A673 (cell line): ENCODE measurements around the gene SSB.

Experiments used
- EZH2 ChIP-seq: fragments of 200-600 bp; sonication (generic); IDR thresholded peaks from 2 replicates; pipeline ENCODE4 v1.6.1; 2017; ENCODE audit warnings: borderline replicate concordance, low read depth, mild to moderate bottlenecking, mixed read lengths, antibody characterized with exemption, low read length; ENCODE audit not compliant: poor library complexity, severe bottlenecking
- TF ChIP-seq, protein P1 (sequence below): fragments of 300-800, 200-600 bp; sonication (generic); conservative IDR thresholded peaks from 2 replicates; pipeline ENCODE4 v1.5.1; 2017; ENCODE audit warnings: low read depth, mild to moderate bottlenecking, antibody characterized with exemption, low read length, moderate library complexity, mixed read lengths

- TF ChIP-seq, protein P1, sequence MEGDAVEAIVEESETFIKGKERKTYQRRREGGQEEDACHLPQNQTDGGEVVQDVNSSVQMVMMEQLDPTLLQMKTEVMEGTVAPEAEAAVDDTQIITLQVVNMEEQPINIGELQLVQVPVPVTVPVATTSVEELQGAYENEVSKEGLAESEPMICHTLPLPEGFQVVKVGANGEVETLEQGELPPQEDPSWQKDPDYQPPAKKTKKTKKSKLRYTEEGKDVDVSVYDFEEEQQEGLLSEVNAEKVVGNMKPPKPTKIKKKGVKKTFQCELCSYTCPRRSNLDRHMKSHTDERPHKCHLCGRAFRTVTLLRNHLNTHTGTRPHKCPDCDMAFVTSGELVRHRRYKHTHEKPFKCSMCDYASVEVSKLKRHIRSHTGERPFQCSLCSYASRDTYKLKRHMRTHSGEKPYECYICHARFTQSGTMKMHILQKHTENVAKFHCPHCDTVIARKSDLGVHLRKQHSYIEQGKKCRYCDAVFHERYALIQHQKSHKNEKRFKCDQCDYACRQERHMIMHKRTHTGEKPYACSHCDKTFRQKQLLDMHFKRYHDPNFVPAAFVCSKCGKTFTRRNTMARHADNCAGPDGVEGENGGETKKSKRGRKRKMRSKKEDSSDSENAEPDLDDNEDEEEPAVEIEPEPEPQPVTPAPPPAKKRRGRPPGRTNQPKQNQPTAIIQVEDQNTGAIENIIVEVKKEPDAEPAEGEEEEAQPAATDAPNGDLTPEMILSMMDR = no peak
- no peak for TF ChIP-seq EZH2
These were observed 23.4 kb downstream of the SSB start for GRCh38 chr2:169822036-169822435.
